Astrocyte of the cerebellum (primary cell): ENCODE measurements around the gene TP63.

Experiments
- DNase-seq: peaks from one replicate; pipeline ENCODE4 v3.0.0-alpha.2; 2011; ENCODE audit warnings: low read depth
- H3K4me3 ChIP-seq: 2 replicates; pipeline ENCODE4 v1.5.1; 2011; ENCODE audit warnings: mild to moderate bottlenecking, low read depth, low read length, moderate library complexity
- CTCF ChIP-seq: IDR thresholded peaks from 2 replicates; pipeline ENCODE4 v1.5.1; 2012; ENCODE audit warnings: low read length, low read depth, moderate library complexity, mild to moderate bottlenecking; ENCODE audit errors: missing control alignments
- in situ Hi-C: cut with HindIII; loops from 2 replicates; pipeline ENCODE4 v1.10.0; 2017; ENCODE audit warnings: low sequenced_read_pairs

TP63 gene

GRCh38 chr3:189786479-189787064 lies 155.4 kb downstream of the TP63 start:
- TF ChIP-seq CTCF = no peak
- in situ Hi-C loops = no loop called here
- H3K4me3 ChIP-seq = no peak overlapping the region
- no peak for DNase-seq

- H3K4me3 ChIP-seq = no peak overlapping the region
- DNase-seq = no peak
- in situ Hi-C loops = no loop called here
- no peak for TF ChIP-seq CTCF
Measured at GRCh38 chr3:189787191-189787590, 156.0 kb downstream of the TP63 start.

GRCh38 chr3:189787632-189788031 lies 156.4 kb downstream of the TP63 start:
- DNase-seq = peak; percentile 31

GRCh38 chr3:189789432-189789831 lies 158.2 kb downstream of the TP63 start:
- no peak for TF ChIP-seq CTCF
- in situ Hi-C loops = no loop called here
- no peak for DNase-seq
- H3K4me3 ChIP-seq = no peak overlapping the region

More at GRCh38 chr3:189787632-189788031, 156.4 kb downstream of the TP63 start:
- no peak overlapping the region for H3K4me3 ChIP-seq
- no peak for TF ChIP-seq CTCF
- in situ Hi-C loops = no loop called here

- in situ Hi-C loops = no loop called here
- no peak overlapping the region for H3K4me3 ChIP-seq
- DNase-seq = no peak
- no peak for TF ChIP-seq CTCF
Measured at GRCh38 chr3:189790658-189791057, 159.5 kb downstream of the TP63 start.

GRCh38 chr3:189792046-189792929 lies 161.1 kb downstream of the TP63 start:
- in situ Hi-C loops = no loop called here
- TF ChIP-seq CTCF = no peak
- H3K4me3 ChIP-seq = no peak overlapping the region
- no peak for DNase-seq
